GM12878 (cell line): ENCODE measurements around the gene ACER3.

ENCODE experiments used
- MYC ChIP-seq: IDR thresholded peaks from 2 replicates; pipeline ENCODE4 v1.6.1; 2011; ENCODE audit warnings: mild to moderate bottlenecking, low read length, moderate library complexity, inconsistent platforms; ENCODE audit not compliant: insufficient read depth, insufficient replicate concordance, insufficient read length, severe bottlenecking
- NBN ChIP-seq: fragments of 450-650 bp; IDR thresholded peaks from 2 replicates; pipeline ENCODE4 v1.6.1; 2016
- POLR2A ChIP-seq: IDR thresholded peaks from 2 replicates; pipeline ENCODE4 v1.6.1; 2011; ENCODE audit warnings: low read depth, mild to moderate bottlenecking, low read length
- SMARCA5 ChIP-seq: fragments of 450-650 bp; IDR thresholded peaks from 2 replicates; pipeline ENCODE4 v1.6.1; 2017; ENCODE audit warnings: mild to moderate bottlenecking
- TARDBP ChIP-seq: IDR thresholded peaks from 2 replicates; pipeline ENCODE4 v1.6.1; 2016; ENCODE audit warnings: borderline replicate concordance
- TF ChIP-seq, protein P1 (sequence below): IDR thresholded peaks from 2 replicates; pipeline ENCODE4 v1.6.1; 2012; ENCODE audit warnings: low read depth, low read length, improper control_type of control experiment
- TF ChIP-seq, protein P2 (sequence below), 3 experiments: IDR thresholded peaks in 2 of 3; conservative IDR thresholded peaks in 1 of 3; 2 replicates each; pipeline ENCODE4 v1.5.1; 2011; ENCODE audit warnings: low read depth in 3 of 3, low read length in 3 of 3, mild to moderate bottlenecking in 3 of 3, control low read depth in 2 of 3, moderate library complexity in 2 of 3, inconsistent platforms in 1 of 3, mixed read lengths in 1 of 3; ENCODE audit not compliant: control insufficient read depth in 2 of 3, insufficient read depth in 1 of 3; ENCODE audit errors: extremely low read depth in 1 of 3
- TF ChIP-seq, protein P3 (sequence below): fragments of 450-650 bp; IDR thresholded peaks from 2 replicates; pipeline ENCODE4 v1.6.1; 2017; ENCODE audit warnings: mild to moderate bottlenecking, moderate library complexity
- TF ChIP-seq, protein P4 (sequence below): IDR thresholded peaks from 2 replicates; pipeline ENCODE4 v1.6.1; 2012; ENCODE audit warnings: low read depth, low read length, improper control_type of control experiment
- TF ChIP-seq, protein P5 (sequence below): fragments of 450-650 bp; IDR thresholded peaks from 2 replicates; pipeline ENCODE4 v1.6.1; 2018; ENCODE audit warnings: mild to moderate bottlenecking, low read depth, moderate library complexity; ENCODE audit not compliant: partially characterized antibody
- TF ChIP-seq, protein P6 (sequence below): IDR thresholded peaks from 2 replicates; pipeline ENCODE4 v1.6.1; 2012; ENCODE audit warnings: mild to moderate bottlenecking, low read depth, low read length

DNA sequence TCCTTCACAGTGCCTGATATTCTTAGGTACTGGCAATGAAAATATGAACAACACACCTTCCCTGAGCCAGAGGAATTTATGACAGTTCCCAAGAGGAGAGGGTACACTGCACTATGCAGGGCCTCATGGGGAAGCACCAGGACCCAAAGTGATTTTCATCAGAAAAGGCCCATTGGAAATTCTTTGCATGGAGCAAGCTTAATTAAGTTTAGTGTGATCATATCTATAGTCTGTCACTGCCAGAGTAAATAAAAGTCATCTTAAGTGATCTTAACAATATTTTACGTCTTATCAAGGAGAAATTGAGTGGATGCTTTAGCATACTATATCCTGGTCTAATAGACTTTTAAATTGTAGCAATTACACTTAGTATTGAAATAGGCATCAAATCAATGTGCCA is 86.5 kb downstream of the ACER3 start:
- TF ChIP-seq, protein P1, sequence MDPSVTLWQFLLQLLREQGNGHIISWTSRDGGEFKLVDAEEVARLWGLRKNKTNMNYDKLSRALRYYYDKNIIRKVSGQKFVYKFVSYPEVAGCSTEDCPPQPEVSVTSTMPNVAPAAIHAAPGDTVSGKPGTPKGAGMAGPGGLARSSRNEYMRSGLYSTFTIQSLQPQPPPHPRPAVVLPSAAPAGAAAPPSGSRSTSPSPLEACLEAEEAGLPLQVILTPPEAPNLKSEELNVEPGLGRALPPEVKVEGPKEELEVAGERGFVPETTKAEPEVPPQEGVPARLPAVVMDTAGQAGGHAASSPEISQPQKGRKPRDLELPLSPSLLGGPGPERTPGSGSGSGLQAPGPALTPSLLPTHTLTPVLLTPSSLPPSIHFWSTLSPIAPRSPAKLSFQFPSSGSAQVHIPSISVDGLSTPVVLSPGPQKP = no peak
- TF ChIP-seq, protein P2, sequence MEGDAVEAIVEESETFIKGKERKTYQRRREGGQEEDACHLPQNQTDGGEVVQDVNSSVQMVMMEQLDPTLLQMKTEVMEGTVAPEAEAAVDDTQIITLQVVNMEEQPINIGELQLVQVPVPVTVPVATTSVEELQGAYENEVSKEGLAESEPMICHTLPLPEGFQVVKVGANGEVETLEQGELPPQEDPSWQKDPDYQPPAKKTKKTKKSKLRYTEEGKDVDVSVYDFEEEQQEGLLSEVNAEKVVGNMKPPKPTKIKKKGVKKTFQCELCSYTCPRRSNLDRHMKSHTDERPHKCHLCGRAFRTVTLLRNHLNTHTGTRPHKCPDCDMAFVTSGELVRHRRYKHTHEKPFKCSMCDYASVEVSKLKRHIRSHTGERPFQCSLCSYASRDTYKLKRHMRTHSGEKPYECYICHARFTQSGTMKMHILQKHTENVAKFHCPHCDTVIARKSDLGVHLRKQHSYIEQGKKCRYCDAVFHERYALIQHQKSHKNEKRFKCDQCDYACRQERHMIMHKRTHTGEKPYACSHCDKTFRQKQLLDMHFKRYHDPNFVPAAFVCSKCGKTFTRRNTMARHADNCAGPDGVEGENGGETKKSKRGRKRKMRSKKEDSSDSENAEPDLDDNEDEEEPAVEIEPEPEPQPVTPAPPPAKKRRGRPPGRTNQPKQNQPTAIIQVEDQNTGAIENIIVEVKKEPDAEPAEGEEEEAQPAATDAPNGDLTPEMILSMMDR (IDR thresholded peaks at IDR 0.05 in 2 of 3, conservative IDR thresholded peaks at IDR 0.05 in 1 of 3; ENCODE audit: control insufficient read depth in 2 of 3, extremely low read depth in 1 of 3, insufficient read depth in 1 of 3, low read depth in 3 of 3, low read length in 3 of 3) = no peak
- TF ChIP-seq, protein P3, sequence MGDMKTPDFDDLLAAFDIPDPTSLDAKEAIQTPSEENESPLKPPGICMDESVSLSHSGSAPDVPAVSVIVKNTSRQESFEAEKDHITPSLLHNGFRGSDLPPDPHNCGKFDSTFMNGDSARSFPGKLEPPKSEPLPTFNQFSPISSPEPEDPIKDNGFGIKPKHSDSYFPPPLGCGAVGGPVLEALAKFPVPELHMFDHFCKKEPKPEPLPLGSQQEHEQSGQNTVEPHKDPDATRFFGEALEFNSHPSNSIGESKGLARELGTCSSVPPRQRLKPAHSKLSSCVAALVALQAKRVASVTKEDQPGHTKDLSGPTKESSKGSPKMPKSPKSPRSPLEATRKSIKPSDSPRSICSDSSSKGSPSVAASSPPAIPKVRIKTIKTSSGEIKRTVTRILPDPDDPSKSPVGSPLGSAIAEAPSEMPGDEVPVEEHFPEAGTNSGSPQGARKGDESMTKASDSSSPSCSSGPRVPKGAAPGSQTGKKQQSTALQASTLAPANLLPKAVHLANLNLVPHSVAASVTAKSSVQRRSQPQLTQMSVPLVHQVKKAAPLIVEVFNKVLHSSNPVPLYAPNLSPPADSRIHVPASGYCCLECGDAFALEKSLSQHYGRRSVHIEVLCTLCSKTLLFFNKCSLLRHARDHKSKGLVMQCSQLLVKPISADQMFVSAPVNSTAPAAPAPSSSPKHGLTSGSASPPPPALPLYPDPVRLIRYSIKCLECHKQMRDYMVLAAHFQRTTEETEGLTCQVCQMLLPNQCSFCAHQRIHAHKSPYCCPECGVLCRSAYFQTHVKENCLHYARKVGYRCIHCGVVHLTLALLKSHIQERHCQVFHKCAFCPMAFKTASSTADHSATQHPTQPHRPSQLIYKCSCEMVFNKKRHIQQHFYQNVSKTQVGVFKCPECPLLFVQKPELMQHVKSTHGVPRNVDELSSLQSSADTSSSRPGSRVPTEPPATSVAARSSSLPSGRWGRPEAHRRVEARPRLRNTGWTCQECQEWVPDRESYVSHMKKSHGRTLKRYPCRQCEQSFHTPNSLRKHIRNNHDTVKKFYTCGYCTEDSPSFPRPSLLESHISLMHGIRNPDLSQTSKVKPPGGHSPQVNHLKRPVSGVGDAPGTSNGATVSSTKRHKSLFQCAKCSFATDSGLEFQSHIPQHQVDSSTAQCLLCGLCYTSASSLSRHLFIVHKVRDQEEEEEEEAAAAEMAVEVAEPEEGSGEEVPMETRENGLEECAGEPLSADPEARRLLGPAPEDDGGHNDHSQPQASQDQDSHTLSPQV = no peak
- no peak for TF ChIP-seq TARDBP
- TF ChIP-seq, protein P4, sequence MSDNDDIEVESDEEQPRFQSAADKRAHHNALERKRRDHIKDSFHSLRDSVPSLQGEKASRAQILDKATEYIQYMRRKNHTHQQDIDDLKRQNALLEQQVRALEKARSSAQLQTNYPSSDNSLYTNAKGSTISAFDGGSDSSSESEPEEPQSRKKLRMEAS = no peak
- TF ChIP-seq, protein P5, sequence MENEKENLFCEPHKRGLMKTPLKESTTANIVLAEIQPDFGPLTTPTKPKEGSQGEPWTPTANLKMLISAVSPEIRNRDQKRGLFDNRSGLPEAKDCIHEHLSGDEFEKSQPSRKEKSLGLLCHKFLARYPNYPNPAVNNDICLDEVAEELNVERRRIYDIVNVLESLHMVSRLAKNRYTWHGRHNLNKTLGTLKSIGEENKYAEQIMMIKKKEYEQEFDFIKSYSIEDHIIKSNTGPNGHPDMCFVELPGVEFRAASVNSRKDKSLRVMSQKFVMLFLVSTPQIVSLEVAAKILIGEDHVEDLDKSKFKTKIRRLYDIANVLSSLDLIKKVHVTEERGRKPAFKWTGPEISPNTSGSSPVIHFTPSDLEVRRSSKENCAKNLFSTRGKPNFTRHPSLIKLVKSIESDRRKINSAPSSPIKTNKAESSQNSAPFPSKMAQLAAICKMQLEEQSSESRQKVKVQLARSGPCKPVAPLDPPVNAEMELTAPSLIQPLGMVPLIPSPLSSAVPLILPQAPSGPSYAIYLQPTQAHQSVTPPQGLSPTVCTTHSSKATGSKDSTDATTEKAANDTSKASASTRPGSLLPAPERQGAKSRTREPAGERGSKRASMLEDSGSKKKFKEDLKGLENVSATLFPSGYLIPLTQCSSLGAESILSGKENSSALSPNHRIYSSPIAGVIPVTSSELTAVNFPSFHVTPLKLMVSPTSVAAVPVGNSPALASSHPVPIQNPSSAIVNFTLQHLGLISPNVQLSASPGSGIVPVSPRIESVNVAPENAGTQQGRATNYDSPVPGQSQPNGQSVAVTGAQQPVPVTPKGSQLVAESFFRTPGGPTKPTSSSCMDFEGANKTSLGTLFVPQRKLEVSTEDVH = no peak
- TF ChIP-seq NBN = no peak
- no peak for TF ChIP-seq MYC
- TF ChIP-seq POLR2A = no peak
- TF ChIP-seq, protein P6, sequence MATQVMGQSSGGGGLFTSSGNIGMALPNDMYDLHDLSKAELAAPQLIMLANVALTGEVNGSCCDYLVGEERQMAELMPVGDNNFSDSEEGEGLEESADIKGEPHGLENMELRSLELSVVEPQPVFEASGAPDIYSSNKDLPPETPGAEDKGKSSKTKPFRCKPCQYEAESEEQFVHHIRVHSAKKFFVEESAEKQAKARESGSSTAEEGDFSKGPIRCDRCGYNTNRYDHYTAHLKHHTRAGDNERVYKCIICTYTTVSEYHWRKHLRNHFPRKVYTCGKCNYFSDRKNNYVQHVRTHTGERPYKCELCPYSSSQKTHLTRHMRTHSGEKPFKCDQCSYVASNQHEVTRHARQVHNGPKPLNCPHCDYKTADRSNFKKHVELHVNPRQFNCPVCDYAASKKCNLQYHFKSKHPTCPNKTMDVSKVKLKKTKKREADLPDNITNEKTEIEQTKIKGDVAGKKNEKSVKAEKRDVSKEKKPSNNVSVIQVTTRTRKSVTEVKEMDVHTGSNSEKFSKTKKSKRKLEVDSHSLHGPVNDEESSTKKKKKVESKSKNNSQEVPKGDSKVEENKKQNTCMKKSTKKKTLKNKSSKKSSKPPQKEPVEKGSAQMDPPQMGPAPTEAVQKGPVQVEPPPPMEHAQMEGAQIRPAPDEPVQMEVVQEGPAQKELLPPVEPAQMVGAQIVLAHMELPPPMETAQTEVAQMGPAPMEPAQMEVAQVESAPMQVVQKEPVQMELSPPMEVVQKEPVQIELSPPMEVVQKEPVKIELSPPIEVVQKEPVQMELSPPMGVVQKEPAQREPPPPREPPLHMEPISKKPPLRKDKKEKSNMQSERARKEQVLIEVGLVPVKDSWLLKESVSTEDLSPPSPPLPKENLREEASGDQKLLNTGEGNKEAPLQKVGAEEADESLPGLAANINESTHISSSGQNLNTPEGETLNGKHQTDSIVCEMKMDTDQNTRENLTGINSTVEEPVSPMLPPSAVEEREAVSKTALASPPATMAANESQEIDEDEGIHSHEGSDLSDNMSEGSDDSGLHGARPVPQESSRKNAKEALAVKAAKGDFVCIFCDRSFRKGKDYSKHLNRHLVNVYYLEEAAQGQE = no peak
- TF ChIP-seq SMARCA5 = no peak
